Stimulated activated CD8-positive, alpha-beta memory T cell treated with anti-CD3 and anti-CD28 coated beads, Interleukin-15, amount 100 ng/mL, for 4 hours (primary cell): ENCODE measurements around the gene QKI.

ENCODE experiments used
- DNase-seq, 2 donors: peaks; one replicate each; pipeline ENCODE4 v3.0.0-alpha.2; 2020; ENCODE audit warnings: low read depth in 2 of 2

Gene QKI

DNA sequence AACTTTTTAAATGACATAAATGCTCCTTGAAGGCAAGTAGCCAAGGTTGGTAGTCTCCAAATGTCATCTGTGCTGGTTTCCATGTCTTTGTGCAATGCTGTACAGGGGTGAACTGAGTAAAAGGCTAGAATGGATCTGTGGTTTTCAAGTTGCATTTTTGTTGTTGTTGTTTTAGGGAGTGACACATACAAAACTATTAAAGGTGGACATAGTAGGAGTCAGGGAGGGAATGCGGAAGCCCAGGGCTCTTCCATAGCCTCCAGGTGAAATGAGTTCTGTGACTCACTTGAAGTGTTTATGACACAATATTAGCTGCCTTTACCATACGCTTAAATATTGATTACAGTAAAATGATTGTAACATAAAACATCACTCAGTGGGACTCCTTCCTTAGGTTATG is 22.5 kb upstream of the QKI start:
- DNase-seq, result no peak

DNA sequence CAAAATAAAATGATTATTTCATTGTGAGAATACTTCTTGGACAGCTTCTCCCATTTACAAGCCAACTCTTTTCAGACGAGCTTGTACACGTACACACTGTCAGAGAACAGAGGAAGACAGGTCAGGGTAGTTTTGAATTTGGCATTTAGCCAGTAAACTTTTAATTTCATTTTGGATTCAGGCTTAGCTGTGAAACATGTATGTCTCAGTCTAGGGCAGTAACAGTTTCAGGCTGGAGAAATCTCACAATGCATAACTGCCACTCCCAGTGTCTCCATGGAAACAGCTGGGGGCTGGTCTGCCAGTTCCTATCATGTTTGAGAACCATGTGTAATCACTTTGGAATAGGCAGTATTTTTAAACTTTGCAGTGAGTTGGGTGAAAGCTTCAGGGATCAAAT is 22.0 kb upstream of the QKI start:
- DNase-seq, result no peak

DNA sequence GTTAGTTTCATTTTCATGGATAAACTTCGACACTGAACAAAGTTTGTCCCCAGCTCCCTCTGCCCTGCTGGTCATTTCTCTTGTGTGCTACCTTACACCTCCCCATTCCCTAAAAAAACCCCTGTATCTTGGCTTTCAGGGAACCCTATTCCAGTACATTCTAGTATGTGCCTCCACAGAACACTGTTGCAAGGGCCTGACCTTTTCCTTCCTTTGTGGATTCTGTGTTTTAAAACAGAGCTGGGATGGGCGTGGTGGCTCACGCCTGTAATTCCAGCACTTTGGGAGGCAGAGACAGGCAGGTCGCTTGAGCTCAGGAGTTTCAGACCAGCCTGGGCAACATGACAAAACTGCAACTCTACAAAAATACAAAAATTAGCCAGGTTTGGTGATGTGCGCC is 20.6 kb upstream of the QKI start:
- DNase-seq, result no peak

DNA sequence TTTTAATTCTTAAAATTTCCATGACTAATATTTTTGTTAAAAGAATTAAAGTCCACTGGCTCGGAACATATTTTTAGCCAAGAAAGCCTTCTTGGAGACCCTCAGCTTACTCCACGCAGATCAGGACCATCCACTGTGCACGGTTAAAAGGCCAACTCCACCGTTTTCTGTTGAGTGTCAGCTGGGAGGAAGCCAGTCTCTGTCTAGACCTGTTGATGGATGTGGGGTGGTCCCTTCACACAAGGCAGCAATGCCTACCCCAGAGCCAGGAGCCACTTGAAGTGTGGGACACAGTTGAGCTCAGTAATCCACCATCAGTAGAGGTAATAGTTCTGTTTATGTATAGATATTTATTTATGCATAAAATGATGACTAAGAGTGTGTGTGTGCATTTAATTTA is 19.9 kb upstream of the QKI start:
- no peak for DNase-seq

DNA sequence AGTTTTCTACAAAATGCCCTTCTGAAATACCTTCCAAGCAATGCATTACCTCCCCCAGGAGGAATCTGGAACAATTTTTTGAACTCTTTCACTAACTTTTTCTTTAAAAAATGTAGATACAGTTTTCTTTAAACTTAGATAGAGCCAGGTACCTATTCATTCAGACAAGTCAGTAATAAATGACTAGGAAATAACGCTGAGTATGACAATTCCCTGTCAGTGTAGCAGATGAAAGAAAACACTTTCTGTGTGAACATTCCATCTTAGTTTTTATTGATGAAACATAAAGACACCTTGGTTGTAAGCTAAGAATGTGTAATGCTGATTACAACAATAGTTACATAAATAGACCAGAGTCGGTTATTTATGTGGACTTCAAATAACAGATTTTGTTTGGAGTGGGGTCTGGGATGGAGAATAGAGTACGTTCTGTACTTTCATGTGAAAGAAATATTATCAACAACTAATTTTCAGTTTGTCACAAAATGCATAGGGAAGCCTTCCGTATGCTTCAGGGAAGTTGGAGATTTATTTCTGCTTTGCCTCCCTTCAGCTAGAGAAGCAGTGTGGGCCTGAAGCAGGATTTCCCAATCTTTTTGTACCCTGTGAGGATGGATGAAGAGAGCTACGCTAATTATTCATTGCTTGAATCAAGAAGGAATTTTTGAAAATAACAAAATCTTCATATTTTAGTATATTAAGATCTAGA is 19.2 kb upstream of the QKI start:
- no peak for DNase-seq

DNA sequence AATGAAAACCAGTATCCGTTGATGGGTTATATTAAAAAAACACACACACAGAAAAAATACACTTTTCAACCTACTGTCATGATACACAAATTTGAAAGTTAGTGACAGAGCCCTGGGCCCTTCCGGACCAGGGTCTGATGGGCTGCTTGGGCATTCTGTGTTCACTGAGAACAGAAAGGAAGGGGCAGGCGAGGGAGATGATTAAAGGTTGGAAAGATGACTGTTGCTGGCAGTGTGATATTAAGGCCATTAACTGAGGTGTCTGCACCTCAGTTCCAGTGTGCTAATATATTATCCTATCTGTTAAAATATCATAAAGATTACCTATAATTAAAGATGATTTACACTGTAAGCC is 18.7 kb upstream of the QKI start:
- DNase-seq, result no peak

DNA sequence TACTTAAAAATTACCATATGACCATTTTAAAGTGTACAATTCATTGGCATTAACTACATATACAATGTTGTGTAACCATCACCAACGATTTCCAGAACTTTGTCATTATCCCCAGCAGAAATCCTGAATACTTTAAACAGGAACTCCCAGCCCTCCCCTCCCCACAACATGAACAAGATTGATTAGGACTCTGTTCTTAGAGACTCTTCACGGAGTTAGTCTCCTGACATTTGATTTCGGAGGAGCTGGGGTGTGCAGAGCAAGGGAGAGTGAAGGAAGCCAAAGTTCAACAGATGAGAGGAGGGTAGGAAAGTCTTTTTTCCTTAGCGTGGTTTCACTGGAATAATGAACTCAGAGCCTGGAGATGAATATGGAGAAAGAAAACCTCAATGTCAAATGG is 17.2 kb upstream of the QKI start:
- DNase-seq, result no peak

DNA sequence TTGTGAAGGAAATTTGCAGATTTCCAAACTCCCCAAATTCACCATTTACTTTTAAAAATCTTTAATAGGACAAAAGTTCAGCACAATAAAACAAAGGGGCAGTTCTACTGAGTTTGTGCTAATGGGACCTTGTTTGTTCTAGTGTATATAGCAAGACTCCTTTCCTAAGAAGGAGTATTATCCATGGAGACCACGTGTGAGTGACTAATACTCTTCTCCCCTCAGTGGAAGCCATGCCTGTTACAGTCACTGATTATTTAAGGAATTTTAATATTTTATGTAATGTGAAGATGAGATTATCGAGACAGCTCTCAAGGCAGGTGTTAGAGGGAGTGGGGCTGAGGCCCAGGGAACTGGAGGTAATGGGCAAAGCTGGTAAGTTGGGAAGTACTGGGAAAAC is 16.4 kb upstream of the QKI start:
- no peak for DNase-seq

DNA sequence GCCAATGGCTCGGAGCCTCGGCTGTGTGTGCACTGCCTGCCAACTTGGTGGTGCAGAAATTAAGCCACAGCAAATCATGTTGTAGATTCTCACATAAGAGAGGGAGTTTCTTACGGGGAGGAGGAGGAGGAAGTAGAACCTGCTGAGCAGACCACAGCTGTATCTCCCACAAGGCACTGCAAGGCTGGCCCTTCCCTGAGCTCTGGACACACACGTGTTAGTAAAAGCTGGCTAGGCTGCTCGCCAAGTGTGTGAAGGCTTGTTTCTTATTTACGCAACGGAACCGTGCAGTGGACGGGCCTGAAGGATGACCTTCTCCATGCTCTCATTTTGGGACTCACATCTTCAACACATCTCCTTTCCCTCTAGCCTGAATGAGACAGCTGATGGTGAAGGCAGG is 15.7 kb upstream of the QKI start:
- DNase-seq, result no peak

DNA sequence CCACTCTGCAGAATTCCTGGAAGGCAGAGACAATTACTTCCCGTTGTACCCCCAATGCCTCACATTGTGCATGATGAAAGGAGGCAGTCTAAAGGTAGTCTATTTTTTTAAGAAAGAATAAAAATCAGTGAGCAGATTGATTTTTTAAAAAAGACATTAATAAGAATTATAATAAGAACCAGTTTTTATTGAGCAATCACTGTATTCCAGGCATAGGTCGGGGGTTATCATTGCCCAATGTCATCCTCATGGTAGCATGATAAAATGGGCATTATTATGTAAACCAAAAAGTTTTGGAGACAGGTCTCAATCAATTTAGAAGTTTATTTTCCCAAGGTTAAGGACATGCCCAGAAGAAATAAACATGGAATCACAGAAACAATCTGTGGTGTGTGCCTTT is 14.0 kb upstream of the QKI start:
- no peak for DNase-seq

DNA sequence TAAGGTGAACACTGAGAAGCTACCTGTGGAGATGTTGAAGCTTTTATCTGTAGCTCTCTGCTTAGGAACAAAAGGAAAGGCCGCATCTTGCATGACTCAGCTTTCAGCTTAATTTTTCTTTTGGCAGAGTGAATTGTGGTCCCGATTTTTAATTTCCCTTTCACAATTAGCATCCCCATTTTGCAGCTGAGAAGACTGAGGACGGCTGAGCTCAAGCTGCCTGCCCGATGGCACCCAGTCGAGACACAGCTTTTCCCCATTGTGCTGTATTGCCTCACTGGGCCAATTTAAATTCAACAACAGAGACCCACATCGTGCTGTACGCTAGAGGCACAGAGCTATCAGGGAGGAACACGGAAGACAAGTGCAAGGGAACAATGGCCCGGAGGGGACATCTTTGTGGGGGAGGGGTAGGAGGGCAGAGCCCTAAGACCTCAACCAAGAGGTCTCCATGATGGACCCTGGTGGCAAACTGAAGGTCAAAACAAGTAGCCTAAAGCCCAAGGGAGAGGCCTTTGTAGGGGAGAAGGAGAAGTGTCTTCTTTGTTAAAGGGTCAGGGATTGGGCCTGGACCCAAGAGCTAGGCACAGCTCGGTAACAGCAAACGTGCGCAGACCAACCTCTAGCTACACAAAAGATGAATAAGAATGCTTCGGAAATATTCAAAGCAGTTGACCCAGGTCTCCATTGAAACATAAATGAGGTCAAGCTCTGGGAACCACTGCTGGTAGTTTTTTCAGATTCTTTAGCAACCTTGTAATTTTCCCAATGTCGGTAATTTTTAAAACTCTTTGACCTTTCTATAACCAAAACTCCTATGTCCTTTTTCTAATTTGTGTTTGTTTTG is 13.3 kb upstream of the QKI start:
- no peak for DNase-seq

DNA sequence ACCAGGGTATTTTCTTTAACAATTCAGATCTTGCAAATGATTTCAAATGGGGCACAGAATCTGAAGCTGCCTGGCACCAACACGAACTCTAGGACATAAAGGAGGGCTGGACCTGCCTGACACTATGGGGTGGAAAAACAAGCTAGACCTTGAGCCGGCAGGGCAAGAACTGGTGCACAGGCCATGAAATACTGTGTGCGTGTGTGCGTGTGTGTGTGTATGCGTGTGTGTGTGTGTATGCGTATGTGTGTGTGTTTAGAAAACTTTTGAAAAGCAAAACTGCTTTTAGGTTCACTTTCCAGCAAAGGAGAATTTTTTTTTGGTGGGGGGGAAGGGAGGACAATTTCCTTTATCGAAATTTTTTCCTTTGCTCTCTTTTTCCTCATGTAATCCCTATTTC is 11.9 kb upstream of the QKI start:
- no peak for DNase-seq

DNA sequence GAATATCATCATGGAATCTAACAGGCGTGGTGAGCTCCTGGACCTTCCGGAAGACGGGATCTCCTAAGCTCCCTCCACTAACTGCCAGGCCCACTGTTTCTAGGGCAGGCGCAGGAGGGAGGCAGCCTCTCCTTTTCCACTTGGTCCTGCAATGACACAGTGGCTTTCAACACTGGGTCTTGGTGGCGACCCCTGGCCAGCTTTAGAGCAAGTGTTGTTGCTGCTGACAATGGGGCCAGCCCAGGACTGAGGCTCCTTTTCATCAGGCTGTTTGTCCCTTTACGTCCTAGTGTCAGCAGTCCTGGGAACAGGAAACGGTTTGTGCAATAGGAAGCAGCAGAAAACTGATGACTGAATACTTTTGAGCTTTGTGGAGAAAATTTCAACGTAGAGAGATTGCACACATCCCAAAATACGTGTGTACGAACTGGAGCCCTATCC is 9.7 kb upstream of the QKI start:
- DNase-seq, result no peak

DNA sequence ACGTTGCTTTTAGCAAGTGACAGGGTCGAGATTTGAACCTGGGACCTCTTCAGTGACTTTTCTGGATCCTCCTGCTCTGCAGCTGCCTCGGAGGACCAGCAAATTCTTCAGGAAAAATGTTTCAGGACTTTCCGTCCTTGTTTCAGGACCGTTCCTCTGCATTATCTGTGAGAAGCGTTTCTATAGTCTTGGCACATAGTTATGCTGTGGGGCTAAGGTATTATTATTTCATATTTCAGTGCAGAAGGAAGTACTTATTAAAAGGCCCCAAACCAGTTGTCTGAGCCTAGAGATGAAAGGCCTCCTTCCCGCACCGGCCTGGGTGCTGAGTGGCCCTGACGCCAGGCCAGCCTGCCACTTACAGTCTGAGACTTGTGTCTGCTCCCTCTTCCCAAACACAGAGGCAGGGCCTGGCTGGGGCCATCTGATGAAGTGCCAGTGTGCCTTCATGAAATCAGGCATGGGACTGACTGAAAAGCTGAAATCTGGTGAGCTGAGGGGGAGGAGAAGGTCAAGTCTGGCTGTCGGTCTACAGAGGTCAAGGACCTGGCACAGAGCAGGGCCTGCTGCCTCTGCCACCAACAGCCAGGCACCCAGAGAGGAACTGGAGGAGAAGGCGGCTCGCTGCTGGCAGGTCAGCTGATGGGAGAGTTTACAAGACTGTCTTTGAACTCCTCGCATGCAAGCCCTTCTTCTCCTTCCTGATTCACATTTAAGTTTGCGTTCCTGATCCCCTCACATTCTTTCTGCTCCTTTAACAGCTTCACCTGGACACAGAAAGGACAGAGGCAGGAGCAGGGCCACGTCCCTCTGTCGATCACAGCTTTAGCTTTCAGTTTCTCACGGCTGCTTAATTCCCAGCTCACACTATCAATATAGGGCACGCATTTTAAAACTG is 8.9 kb upstream of the QKI start:
- DNase-seq, result no peak

DNA sequence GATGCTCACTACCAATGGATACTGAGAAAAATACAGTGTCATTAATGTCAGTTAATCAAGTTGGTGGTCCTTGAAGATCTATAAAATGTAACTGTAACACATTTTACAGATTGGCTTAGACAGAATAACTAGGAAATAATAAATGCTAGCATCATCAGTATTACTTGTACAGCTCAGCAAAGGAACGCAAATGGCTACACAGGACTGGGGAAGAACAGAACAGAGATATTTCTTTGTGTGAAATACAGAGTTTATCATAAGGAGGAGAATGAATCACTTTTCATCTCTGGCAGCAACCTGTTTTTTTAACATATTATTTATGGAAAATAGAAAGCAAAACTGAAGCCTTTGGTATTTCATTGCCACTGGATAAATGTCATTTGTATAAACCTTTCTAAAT is 8.2 kb upstream of the QKI start:
- DNase-seq, result no peak

DNA sequence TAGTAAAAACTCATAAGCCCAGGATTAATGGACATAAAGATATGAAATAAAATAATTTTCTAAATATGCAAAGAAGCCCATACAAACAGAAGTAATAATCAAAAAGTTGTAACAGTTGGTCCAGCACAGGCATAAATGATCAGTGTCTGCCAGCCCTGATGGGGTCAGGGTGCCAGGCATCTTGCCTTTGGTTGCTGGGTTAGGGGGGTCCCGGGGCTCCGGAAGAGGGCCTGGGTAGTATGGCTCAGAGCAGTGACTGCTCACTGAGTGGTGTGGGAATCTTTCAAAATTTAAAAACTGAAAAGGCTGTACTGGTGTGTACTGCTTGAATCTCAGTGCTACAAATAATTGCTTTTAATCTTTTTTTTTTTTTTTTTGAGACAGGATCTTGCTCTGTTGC is 7.7 kb upstream of the QKI start:
- DNase-seq, result no peak

DNA sequence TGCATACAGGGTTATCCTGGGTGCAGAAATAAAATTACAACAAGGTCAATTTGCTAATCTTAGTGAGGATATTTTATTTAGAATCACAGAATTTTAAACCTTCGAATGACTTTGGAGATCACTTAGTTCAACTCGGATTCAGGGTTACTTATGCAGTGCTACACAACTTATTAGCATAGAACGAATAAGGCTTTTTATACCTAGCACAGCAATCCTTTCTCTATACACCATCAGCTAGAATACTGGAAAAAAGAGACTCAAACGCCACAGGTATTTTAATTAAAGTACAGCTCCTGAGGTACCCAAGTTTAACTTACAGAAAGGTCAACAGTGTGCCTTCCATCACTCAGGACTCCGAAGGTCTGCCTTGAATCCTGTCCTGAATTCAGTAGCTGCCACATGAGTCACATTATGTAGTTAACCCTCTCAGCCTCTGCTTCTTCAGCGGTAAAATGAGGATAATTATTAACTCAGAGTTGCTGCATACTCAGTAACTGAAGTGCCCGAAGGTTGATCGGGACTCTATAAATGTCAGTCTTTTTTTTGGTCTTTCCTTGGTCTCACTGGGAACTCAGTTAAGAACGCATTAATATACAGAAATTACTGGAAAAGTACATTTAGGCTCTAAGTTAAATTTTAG is 6.0 kb upstream of the QKI start:
- no peak for DNase-seq

DNA sequence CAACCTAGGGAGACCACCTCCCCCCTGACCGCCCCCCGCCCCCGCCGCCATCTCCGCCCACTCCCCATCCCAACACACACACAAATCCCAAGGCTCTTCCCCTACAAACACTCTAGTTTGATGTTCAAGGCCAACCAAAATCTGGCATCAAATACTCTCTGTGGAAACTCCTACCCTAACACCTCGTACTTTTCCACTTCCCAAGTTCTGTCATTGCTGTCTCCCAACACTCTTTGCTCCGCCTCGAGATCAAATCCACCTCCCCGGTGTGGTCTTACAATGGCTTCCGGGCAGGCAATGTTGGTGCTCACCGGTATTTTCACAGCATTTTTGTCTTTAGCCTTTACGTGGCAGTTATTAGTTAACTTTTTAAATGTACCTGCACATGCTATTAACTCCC is 4.8 kb upstream of the QKI start:
- no peak for DNase-seq

DNA sequence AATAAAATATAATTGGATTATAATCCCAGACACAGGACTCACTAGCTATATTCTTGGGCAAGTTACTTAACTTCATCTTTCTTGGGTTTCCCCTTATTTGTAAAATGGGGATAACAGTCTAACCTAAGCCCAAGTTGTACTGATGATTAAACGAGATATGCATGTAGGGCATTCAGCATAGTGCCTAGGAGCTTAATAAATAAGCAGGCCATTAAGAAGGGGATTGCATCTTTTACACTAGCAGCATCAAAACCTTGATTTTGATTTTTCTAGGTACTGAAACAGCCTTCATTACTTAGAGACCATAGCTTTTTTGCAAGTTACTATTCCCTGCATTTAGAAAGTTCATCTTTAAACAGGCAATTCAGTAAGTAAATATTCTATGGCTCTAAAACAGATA is 2.2 kb upstream of the QKI start:
- DNase-seq, result no peak

DNA sequence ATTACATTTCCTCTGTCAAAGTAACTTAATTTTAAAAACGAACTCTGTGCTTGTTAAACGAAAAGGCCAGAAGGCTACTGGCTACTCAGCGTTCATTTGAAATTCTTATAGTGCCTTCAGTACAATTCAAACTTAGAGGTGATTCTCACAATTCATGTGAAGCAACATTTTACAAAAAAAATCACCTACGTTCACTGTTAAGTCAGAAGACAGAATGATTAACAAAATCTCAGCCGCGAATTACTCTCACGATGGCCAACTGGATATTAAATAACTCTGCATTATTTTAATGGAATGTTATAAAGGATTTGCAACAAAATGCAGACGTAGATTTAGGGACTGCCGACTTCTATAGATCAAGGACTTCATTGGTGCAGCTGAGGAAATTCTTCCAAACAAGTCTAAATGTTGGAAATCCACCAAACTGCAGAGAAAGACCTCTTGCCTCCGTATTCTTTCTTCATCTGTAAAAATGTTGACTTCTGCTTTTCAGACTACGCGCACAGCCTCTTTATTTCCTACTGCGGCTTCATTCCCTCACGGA is 1.6 kb upstream of the QKI start:
- no peak for DNase-seq

DNA sequence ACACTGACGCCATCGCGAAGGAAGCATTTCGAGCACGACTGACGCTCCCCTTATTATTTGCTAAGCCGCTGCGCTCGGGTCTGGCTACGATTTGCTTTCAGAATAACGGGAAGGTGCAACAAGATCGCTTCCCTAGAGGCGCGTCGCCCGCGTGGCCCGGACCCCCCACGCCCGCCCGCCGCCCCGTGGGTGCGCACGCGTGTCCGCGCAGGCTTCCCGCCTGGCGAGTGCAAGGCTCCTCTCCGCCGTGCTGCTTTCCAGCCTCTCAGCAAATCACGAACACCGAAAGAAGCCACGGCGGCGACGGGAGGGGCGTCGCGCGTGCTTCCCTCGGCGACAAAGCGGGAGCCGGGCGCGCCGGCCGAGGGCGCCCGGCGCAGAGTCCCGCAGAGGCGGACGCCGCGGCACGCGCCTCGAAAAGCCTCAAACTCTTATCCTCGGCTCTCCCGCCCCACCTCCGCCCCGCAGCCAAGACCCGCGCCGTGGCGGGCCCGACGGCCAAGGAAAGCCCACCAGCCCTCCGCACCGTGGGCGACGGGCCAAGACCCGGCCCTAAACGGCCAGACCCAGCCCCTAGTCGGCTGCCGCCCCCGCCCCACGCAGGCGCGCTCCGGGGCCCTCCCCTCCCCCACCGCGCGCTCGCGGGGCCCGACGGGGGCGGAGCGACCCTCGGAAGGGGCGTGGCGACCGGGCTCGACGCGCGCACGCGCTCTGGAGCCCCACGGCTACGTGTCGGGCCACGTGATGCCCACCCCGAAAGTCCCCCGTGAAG is 987 bp upstream of the QKI start:
- DNase-seq, result peak; percentile 73 to 85
